Panc1 (cell line): ENCODE measurements around the gene MIA2. TPM values are rescaled to one million over a fixed set of nuclear protein-coding genes. Genes with fewer than 3 reads are reported as not detected.

Experiments
- ATAC-seq: fragments of 200-7000 bp; cut with Tn5 transposase; 2 replicates; pipeline ENCODE4 v1.9.1; 2020; ENCODE audit warnings: mild to moderate bottlenecking, moderate library complexity
- BruUV-seq: library from RNA; stranded (reverse); fragments of 400-500 nt; replicated peaks from 2 replicates; lab custom pipeline; 2021; lab: Mats Ljungman, UMichigan
- CTCF ChIA-PET: fragments of 300-600 bp; sonication (Branson Sonifier 250); formaldehyde crosslinking; loops from one replicate; lab custom pipeline; 2022; ENCODE audit warnings: antibody characterized with exemption; lab: Charles Lee
- POLR2A ChIA-PET: fragments of 300-600 bp; sonication (Branson Sonifier 250); formaldehyde crosslinking; loops from one replicate; lab custom pipeline; 2022; ENCODE audit warnings: antibody characterized with exemption; lab: Charles Lee
- DNase-seq: peaks from one replicate; pipeline ENCODE4 v3.0.0-alpha.2; 2010; ENCODE audit warnings: low read depth, low spot score
- H3K27ac ChIP-seq: 2 replicates; pipeline ENCODE4 v1.5.1; 2011; ENCODE audit warnings: mild to moderate bottlenecking, low read length, inconsistent platforms
- H3K27me3 ChIP-seq: fragments of 200-500 bp; sonication (Bioruptor generic); 2 replicates; pipeline ENCODE4 v1.6.0; 2014; ENCODE audit warnings: low read length, inconsistent platforms; ENCODE audit not compliant: control insufficient read depth, insufficient read depth
- H3K36me3 ChIP-seq: fragments of 200-500 bp; sonication (Bioruptor generic); 2 replicates; pipeline ENCODE4 v1.5.1; 2014; ENCODE audit warnings: inconsistent platforms, mild to moderate bottlenecking, low read length, moderate library complexity; ENCODE audit not compliant: control insufficient read depth, insufficient read depth
- H3K4me1 ChIP-seq: 2 replicates; pipeline ENCODE4 v1.5.1; 2011; ENCODE audit warnings: inconsistent platforms, mild to moderate bottlenecking, low read length, moderate library complexity; ENCODE audit not compliant: control insufficient read depth, insufficient read depth
- H3K4me3 ChIP-seq, 2 experiments: 2 replicates each; pipeline ENCODE4 v1.5.1; 2011 to 2012; ENCODE audit warnings: low read depth in 2 of 2, low read length in 2 of 2, mild to moderate bottlenecking in 2 of 2, inconsistent platforms in 1 of 2, moderate library complexity in 1 of 2
- H3K9me3 ChIP-seq: fragments of 200-500 bp; sonication (Bioruptor generic); 2 replicates; pipeline ENCODE4 v1.5.1; 2014; ENCODE audit warnings: low read depth, mild to moderate bottlenecking, inconsistent platforms, low read length, moderate library complexity; ENCODE audit not compliant: control insufficient read depth, insufficient read depth
- CTCF ChIP-seq: fragments of 450-650 bp; IDR thresholded peaks from 2 replicates; pipeline ENCODE4 v1.5.1; 2017; ENCODE audit warnings: mild to moderate bottlenecking
- POLR2AphosphoS5 ChIP-seq: IDR thresholded peaks from 2 replicates; pipeline ENCODE4 v1.6.1; 2012; ENCODE audit warnings: mild to moderate bottlenecking, low read depth, low read length, moderate library complexity
- REST ChIP-seq, 2 experiments: IDR thresholded peaks; 2 replicates each; pipeline ENCODE4 v1.6.1; 2011 to 2012; ENCODE audit warnings: low read depth in 2 of 2, control low read depth in 1 of 2, low read length in 1 of 2, mild to moderate bottlenecking in 1 of 2, moderate library complexity in 1 of 2; ENCODE audit not compliant: insufficient read depth in 1 of 2
- SIN3A ChIP-seq: IDR thresholded peaks from 2 replicates; pipeline ENCODE4 v1.6.1; 2012; ENCODE audit warnings: low read depth, mild to moderate bottlenecking, low read length, moderate library complexity, borderline replicate concordance; ENCODE audit not compliant: insufficient read depth
- TCF7L2 ChIP-seq: IDR thresholded peaks from 2 replicates; pipeline ENCODE4 v1.6.1; 2011; ENCODE audit warnings: mild to moderate bottlenecking, low read depth, low read length, inconsistent platforms
- in situ Hi-C: cut with HindIII; loops from 2 replicates; pipeline ENCODE4 v1.10.0; 2016; ENCODE audit warnings: low sequenced_read_pairs, low pct_unique_long_range_greater_than_20kb
- intact Hi-C: fragments of 100-400 bp; cut with micrococcal nuclease; formaldehyde crosslinking; loops from one replicate; pipeline ENCODE4 v1.10.0; 2022; ENCODE audit not compliant: unreplicated experiment
- total RNA-seq: library from RNA; stranded (reverse); gene quantifications from one replicate; pipeline ENCODE4 v1.2.1, GENCODE V29; 2021; ENCODE audit not compliant: unreplicated experiment

MIA2 gene
- total RNA-seq, 1 experiment from 2014 or later: 19.2 TPM

GRCh38 chr14:39265033-39265432, 31.3 kb downstream of the MIA2 start:
- no peaks in the 10 kb centered on the region for H3K9me3 ChIP-seq
- H3K4me3 ChIP-seq: no peak overlapping the region
- ChIA-PET POLR2A (no interaction called here), CTCF (no interaction called here)
- no peak for DNase-seq
- no peaks in the 10 kb centered on the region for H3K27me3 ChIP-seq
- no TSS peak for BruUV-seq
- intact Hi-C loops (loop anchor here (10.0 kb wide), 1 partner anchor 80 kb away; no protein-coding TSS in a partner anchor), in situ Hi-C loops (no loop called here)
- ATAC-seq: no peak
- TF ChIP-seq TCF7L2 (no peak), CTCF (no peak), SIN3A (no peak)
- peaks cover 17% of the 10 kb centered on the region for H3K4me1 ChIP-seq
- H3K27ac ChIP-seq: peak overlapping the region; percentile 95; the same call in 1 of the 2 replicates
- no peaks in the 10 kb centered on the region; the same call in 1 of the 2 replicates for H3K36me3 ChIP-seq

GRCh38 chr14:39265806-39266524, 32.2 kb downstream of the MIA2 start:
- H3K4me1 ChIP-seq: peaks cover 17% of the 10 kb centered on the region
- in situ Hi-C loops: no loop called here
- H3K27me3 ChIP-seq: no peaks in the 10 kb centered on the region
- intact Hi-C loops: loop anchor here (10.0 kb wide), 1 partner anchor 81 kb away; no protein-coding TSS in a partner anchor
- H3K9me3 ChIP-seq: peaks cover 3% of the 10 kb centered on the region; the same call in 1 of the 2 replicates
- no peak for ATAC-seq
- CTCF ChIA-PET: no interaction called here
- H3K36me3 ChIP-seq: no peaks in the 10 kb centered on the region; the same call in 1 of the 2 replicates
- DNase-seq: no peak
- peak overlapping the region; percentile 95 for H3K27ac ChIP-seq
- TF ChIP-seq REST (IDR thresholded peaks at IDR 0.05; ENCODE audit: insufficient read depth in 1 of 2, low read depth in 2 of 2, low read length in 1 of 2) (no peak), CTCF (no peak), TCF7L2 (no peak), POLR2AphosphoS5 (no peak), SIN3A (no peak)
- BruUV-seq: no TSS peak
- POLR2A ChIA-PET: no interaction called here
- H3K4me3 ChIP-seq: peak overlapping the region; percentile 76 to 88
